Osteocyte (in vitro differentiated cells): ENCODE results near the gene M1AP. TPM values are rescaled to one million over a fixed set of nuclear protein-coding genes. Genes with fewer than 3 reads are reported as not detected.
"Not testable (repeated sequence)": the region's sequence is repeated elsewhere in the genome, so short reads cannot be mapped to it uniquely, and the experiment has no call there.

Experiments used
- DNase-seq: peaks from one replicate; pipeline ENCODE4 v3.0.0; 2021; ENCODE audit warnings: mixed read lengths; ENCODE audit not compliant: unreplicated experiment; ENCODE audit errors: extremely low spot score
- H3K27ac Mint-ChIP-seq: one replicate; pipeline ENCODE4 v1.8.0; 2021; ENCODE audit warnings: mild to moderate bottlenecking, mixed read lengths; ENCODE audit not compliant: unreplicated experiment
- H3K27me3 Mint-ChIP-seq: one replicate; pipeline ENCODE4 v1.8.0; 2021; ENCODE audit warnings: mixed read lengths; ENCODE audit not compliant: unreplicated experiment
- H3K36me3 Mint-ChIP-seq: one replicate; pipeline ENCODE4 v1.8.0; 2021; ENCODE audit warnings: mixed read lengths; ENCODE audit not compliant: unreplicated experiment
- H3K4me1 Mint-ChIP-seq: one replicate; pipeline ENCODE4 v1.8.0; 2021; ENCODE audit warnings: mixed read lengths; ENCODE audit not compliant: unreplicated experiment
- H3K4me3 Mint-ChIP-seq: one replicate; pipeline ENCODE4 v1.8.0; 2021; ENCODE audit warnings: mild to moderate bottlenecking, moderate library complexity, mixed read lengths; ENCODE audit not compliant: unreplicated experiment
- H3K9me3 Mint-ChIP-seq: one replicate; pipeline ENCODE4 v1.8.0; 2021; ENCODE audit warnings: mixed read lengths; ENCODE audit not compliant: unreplicated experiment
- CTCF ChIP-seq: fragments of 200-600 bp; sonication (generic); IDR thresholded peaks from 2 replicates; pipeline ENCODE4 v1.5.0; 2021; ENCODE audit warnings: antibody characterized with exemption, mild to moderate bottlenecking, moderate library complexity
- total RNA-seq: library from RNA; stranded (reverse); gene quantifications from 2 replicates; pipeline ENCODE4 v1.2.1, GENCODE V29; 2021

Gene M1AP
- total RNA-seq, 1 donor from 2014 or later, result not detected

GRCh38 chr2:74646201-74646600, 1.9 kb downstream of the M1AP start:
- peaks cover 4% of the 10 kb centered on the region for H3K4me1 Mint-ChIP-seq
- no peak for DNase-seq
- H3K9me3 Mint-ChIP-seq, result no peaks in the 10 kb centered on the region
- peaks cover 44% of the 10 kb centered on the region for H3K27me3 Mint-ChIP-seq
- H3K27ac Mint-ChIP-seq, result no peak overlapping the region
- no peak for TF ChIP-seq CTCF
- no peaks in the 10 kb centered on the region for H3K36me3 Mint-ChIP-seq
- H3K4me3 Mint-ChIP-seq, result no peak overlapping the region

- no peak for DNase-seq
- H3K27ac Mint-ChIP-seq, result no peak overlapping the region
- no peak overlapping the region for H3K4me3 Mint-ChIP-seq
- TF ChIP-seq CTCF, result no peak
- no peaks in the 10 kb centered on the region for H3K36me3 Mint-ChIP-seq
- H3K27me3 Mint-ChIP-seq, result peaks cover 48% of the 10 kb centered on the region
- peaks cover 4% of the 10 kb centered on the region for H3K4me1 Mint-ChIP-seq
- no peaks in the 10 kb centered on the region for H3K9me3 Mint-ChIP-seq
These were observed 2.8 kb downstream of the M1AP start for GRCh38 chr2:74645344-74645743.

- TF ChIP-seq CTCF, result no peak
- no peak for DNase-seq
- Mint-ChIP-seq H3K36me3 (no peaks in the 10 kb centered on the region), H3K27me3 (peaks cover 74% of the 10 kb centered on the region), H3K9me3 (no peaks in the 10 kb centered on the region), H3K27ac (no peak overlapping the region), H3K4me1 (no peaks in the 10 kb centered on the region), H3K4me3 (no peak overlapping the region)
These were observed 8.6 kb downstream of the M1AP start for GRCh38 chr2:74639550-74639949.

- Mint-ChIP-seq H3K27me3 (peaks cover 52% of the 10 kb centered on the region), H3K36me3 (no peaks in the 10 kb centered on the region), H3K4me3 (no peak overlapping the region), H3K9me3 (no peaks in the 10 kb centered on the region), H3K27ac (no peak overlapping the region), H3K4me1 (peaks cover 3% of the 10 kb centered on the region)
- no peak for DNase-seq
- TF ChIP-seq CTCF, result no peak
These were observed 15.2 kb downstream of the M1AP start for GRCh38 chr2:74632939-74633312.

- TF ChIP-seq CTCF, result peak; percentile 13
- Mint-ChIP-seq H3K36me3 (no peaks in the 10 kb centered on the region), H3K4me1 (peaks cover 3% of the 10 kb centered on the region), H3K9me3 (no peaks in the 10 kb centered on the region), H3K27me3 (peaks cover 51% of the 10 kb centered on the region), H3K4me3 (no peak overlapping the region), H3K27ac (peak overlapping the region; percentile 7)
- no peak for DNase-seq
These were observed 15.8 kb downstream of the M1AP start for GRCh38 chr2:74632209-74632938.

- H3K27ac Mint-ChIP-seq, H3K4me1 Mint-ChIP-seq: not testable (repeated sequence)
These were observed 17.7 kb downstream of the M1AP start for GRCh38 chr2:74630454-74630853.

More at GRCh38 chr2:74630454-74630853, 17.7 kb downstream of the M1AP start:
- H3K27me3 Mint-ChIP-seq, result peaks cover 41% of the 10 kb centered on the region
- DNase-seq, H3K36me3 Mint-ChIP-seq, H3K4me3 Mint-ChIP-seq, H3K9me3 Mint-ChIP-seq: not testable (repeated sequence)
